Neural cell (in vitro differentiated cells): Measurements from ENCODE around the gene GFAP. TPM values are rescaled to one million over a fixed set of nuclear protein-coding genes. Genes with fewer than 3 reads are reported as not detected.

Source experiments
- H2AFZ ChIP-seq: fragments of 200-600, 300-800 bp; sonication (generic), shearing (Covaris generic); 2 replicates; pipeline ENCODE4 v1.6.0; 2014; ENCODE audit warnings: low read depth, mild to moderate bottlenecking, antibody characterized with exemption, low read length, moderate library complexity
- H3F3A ChIP-seq: fragments of 200-600 bp; shearing (Covaris generic); 2 replicates; pipeline ENCODE4 v1.6.1; 2016; ENCODE audit warnings: mild to moderate bottlenecking, moderate library complexity, mixed read lengths, antibody characterized with exemption, low read length; ENCODE audit not compliant: insufficient read depth, poor library complexity, severe bottlenecking
- H3K27ac ChIP-seq: fragments of 200-600, 300-800 bp; sonication (generic), shearing (Covaris generic); 2 replicates; pipeline ENCODE4 v1.5.1; 2014; ENCODE audit warnings: mild to moderate bottlenecking, low read length, moderate library complexity
- H3K27me3 ChIP-seq: fragments of 300-800, 200-600 bp; sonication (generic), shearing (Covaris generic); 2 replicates; pipeline ENCODE4 v1.6.0; 2014; ENCODE audit warnings: mild to moderate bottlenecking, low read depth, low read length, moderate library complexity; ENCODE audit not compliant: insufficient read depth
- H3K36me3 ChIP-seq: fragments of 300-800, 200-600 bp; sonication (generic), shearing (Covaris generic); 2 replicates; pipeline ENCODE4 v1.5.1; 2014; ENCODE audit warnings: mild to moderate bottlenecking, antibody characterized with exemption, low read length, moderate library complexity; ENCODE audit not compliant: insufficient read depth
- H3K4me2 ChIP-seq: fragments of 300-800, 200-600 bp; sonication (generic), shearing (Covaris generic); 2 replicates; pipeline ENCODE4 v1.6.0; 2014; ENCODE audit warnings: mild to moderate bottlenecking, low read length
- H3K4me3 ChIP-seq: fragments of 300-800, 200-600 bp; sonication (generic), shearing (Covaris generic); 2 replicates; pipeline ENCODE4 v1.5.1; 2014; ENCODE audit warnings: mild to moderate bottlenecking, low read length, moderate library complexity
- H3K79me2 ChIP-seq: fragments of 200-600 bp; shearing (Covaris generic); replicated peaks from 2 replicates; pipeline ENCODE4 v1.6.0; 2014; ENCODE audit warnings: mild to moderate bottlenecking, low read length, moderate library complexity; ENCODE audit not compliant: insufficient read depth
- H3K9ac ChIP-seq: fragments of 300-800, 200-600 bp; sonication (generic), shearing (Covaris generic); 2 replicates; pipeline ENCODE4 v1.6.1; 2016; ENCODE audit warnings: mild to moderate bottlenecking, low read length, mixed read lengths
- H3K9me2 ChIP-seq: fragments of 200-600 bp; shearing (Covaris generic); 2 replicates; pipeline ENCODE4 v1.6.1; 2016; ENCODE audit warnings: mild to moderate bottlenecking, low read length, mixed read lengths; ENCODE audit not compliant: insufficient read depth
- H3K9me3 ChIP-seq: fragments of 200-600, 300-800 bp; sonication (generic), shearing (Covaris generic); 2 replicates; pipeline ENCODE4 v1.6.1; 2016; ENCODE audit warnings: mild to moderate bottlenecking, mixed run types, low read length, moderate library complexity, mixed read lengths
- H4K20me1 ChIP-seq: fragments of 200-600 bp; shearing (Covaris generic); 2 replicates; pipeline ENCODE4 v1.6.1; 2016; ENCODE audit warnings: mild to moderate bottlenecking, mixed run types; ENCODE audit not compliant: insufficient read depth
- EP300 ChIP-seq: fragments of 450-650 bp; conservative IDR thresholded peaks from 2 replicates; pipeline ENCODE4 v1.6.1; 2014; ENCODE audit warnings: antibody characterized with exemption, mild to moderate bottlenecking, moderate library complexity; ENCODE audit not compliant: poor library complexity, severe bottlenecking
- EZH2 ChIP-seq: fragments of 200-600, 300-800 bp; shearing (Covaris generic), sonication (generic); IDR thresholded peaks from 2 replicates; pipeline ENCODE4 v1.6.1; 2014; ENCODE audit warnings: antibody characterized with exemption, low read length, borderline replicate concordance, mild to moderate bottlenecking; ENCODE audit not compliant: insufficient read depth, poor library complexity, severe bottlenecking
- MXI1 ChIP-seq: fragments of 450-650 bp; conservative IDR thresholded peaks from 2 replicates; pipeline ENCODE4 v1.6.1; 2014; ENCODE audit warnings: antibody characterized with exemption, mild to moderate bottlenecking; ENCODE audit not compliant: poor library complexity, severe bottlenecking
- POLR2AphosphoS5 ChIP-seq: IDR thresholded peaks from 2 replicates; pipeline ENCODE4 v1.6.1; 2012
- RAD21 ChIP-seq: fragments of 450-650 bp; conservative IDR thresholded peaks from 2 replicates; pipeline ENCODE4 v1.6.1; 2014; ENCODE audit warnings: antibody characterized with exemption, mild to moderate bottlenecking, moderate library complexity
- SMC3 ChIP-seq: fragments of 450-650 bp; conservative IDR thresholded peaks from 2 replicates; pipeline ENCODE4 v1.6.1; 2014; ENCODE audit warnings: antibody characterized with exemption, mild to moderate bottlenecking, moderate library complexity; ENCODE audit not compliant: poor library complexity
- TAF1 ChIP-seq: IDR thresholded peaks from 2 replicates; pipeline ENCODE4 v1.6.1; 2012; ENCODE audit warnings: low read depth
- polyA plus RNA-seq: library from polyadenylated mRNA; depleted of rRNA; stranded (reverse); fragments of >200 nt; gene quantifications from 2 replicates; pipeline ENCODE4 v1.2.3, GENCODE V29; 2014
- TF ChIP-seq, protein P1 (sequence below): IDR thresholded peaks from 2 replicates; pipeline ENCODE4 v1.6.1; 2012; ENCODE audit warnings: borderline replicate concordance
- TF ChIP-seq, protein P2 (sequence below): fragments of 450-650 bp; IDR thresholded peaks from 2 replicates; pipeline ENCODE4 v1.5.1; 2014; ENCODE audit warnings: antibody characterized with exemption, mild to moderate bottlenecking, moderate library complexity; ENCODE audit not compliant: poor library complexity, severe bottlenecking

Gene GFAP
- polyA plus RNA-seq, 1 donor from 2014 or later: not detected

GRCh38 chr17:44956998-44957981 is 42.0 kb upstream of the GFAP start:
- Histone ChIP-seq H4K20me1 (no peaks in the 10 kb centered on the region), H3K36me3 (no peaks in the 10 kb centered on the region), H3K4me3 (no peak overlapping the region), H2AFZ (no peak overlapping the region), H3K9ac (no peak overlapping the region), H3K9me2 (no peaks in the 10 kb centered on the region), H3F3A (no peaks in the 10 kb centered on the region), H3K79me2 (no peaks in the 10 kb centered on the region), H3K4me2 (no peak overlapping the region), H3K9me3 (no peaks in the 10 kb centered on the region), H3K27ac (no peak overlapping the region), H3K27me3 (no peaks in the 10 kb centered on the region)
- TF ChIP-seq EP300 (no peak), SMC3 (no peak), EZH2 (no peak), POLR2AphosphoS5 (no peak), TAF1 (no peak)

GRCh38 chr17:44955674-44956425 is 40.5 kb upstream of the GFAP start:
- H3K27ac ChIP-seq: no peak overlapping the region
- H3K79me2 ChIP-seq: no peaks in the 10 kb centered on the region
- no peaks in the 10 kb centered on the region for H4K20me1 ChIP-seq
- no peaks in the 10 kb centered on the region for H3K9me3 ChIP-seq
- no peak overlapping the region for H3K9ac ChIP-seq
- no peaks in the 10 kb centered on the region for H3F3A ChIP-seq
- TF ChIP-seq, protein P1, sequence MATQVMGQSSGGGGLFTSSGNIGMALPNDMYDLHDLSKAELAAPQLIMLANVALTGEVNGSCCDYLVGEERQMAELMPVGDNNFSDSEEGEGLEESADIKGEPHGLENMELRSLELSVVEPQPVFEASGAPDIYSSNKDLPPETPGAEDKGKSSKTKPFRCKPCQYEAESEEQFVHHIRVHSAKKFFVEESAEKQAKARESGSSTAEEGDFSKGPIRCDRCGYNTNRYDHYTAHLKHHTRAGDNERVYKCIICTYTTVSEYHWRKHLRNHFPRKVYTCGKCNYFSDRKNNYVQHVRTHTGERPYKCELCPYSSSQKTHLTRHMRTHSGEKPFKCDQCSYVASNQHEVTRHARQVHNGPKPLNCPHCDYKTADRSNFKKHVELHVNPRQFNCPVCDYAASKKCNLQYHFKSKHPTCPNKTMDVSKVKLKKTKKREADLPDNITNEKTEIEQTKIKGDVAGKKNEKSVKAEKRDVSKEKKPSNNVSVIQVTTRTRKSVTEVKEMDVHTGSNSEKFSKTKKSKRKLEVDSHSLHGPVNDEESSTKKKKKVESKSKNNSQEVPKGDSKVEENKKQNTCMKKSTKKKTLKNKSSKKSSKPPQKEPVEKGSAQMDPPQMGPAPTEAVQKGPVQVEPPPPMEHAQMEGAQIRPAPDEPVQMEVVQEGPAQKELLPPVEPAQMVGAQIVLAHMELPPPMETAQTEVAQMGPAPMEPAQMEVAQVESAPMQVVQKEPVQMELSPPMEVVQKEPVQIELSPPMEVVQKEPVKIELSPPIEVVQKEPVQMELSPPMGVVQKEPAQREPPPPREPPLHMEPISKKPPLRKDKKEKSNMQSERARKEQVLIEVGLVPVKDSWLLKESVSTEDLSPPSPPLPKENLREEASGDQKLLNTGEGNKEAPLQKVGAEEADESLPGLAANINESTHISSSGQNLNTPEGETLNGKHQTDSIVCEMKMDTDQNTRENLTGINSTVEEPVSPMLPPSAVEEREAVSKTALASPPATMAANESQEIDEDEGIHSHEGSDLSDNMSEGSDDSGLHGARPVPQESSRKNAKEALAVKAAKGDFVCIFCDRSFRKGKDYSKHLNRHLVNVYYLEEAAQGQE: no peak
- TF ChIP-seq, protein P2, sequence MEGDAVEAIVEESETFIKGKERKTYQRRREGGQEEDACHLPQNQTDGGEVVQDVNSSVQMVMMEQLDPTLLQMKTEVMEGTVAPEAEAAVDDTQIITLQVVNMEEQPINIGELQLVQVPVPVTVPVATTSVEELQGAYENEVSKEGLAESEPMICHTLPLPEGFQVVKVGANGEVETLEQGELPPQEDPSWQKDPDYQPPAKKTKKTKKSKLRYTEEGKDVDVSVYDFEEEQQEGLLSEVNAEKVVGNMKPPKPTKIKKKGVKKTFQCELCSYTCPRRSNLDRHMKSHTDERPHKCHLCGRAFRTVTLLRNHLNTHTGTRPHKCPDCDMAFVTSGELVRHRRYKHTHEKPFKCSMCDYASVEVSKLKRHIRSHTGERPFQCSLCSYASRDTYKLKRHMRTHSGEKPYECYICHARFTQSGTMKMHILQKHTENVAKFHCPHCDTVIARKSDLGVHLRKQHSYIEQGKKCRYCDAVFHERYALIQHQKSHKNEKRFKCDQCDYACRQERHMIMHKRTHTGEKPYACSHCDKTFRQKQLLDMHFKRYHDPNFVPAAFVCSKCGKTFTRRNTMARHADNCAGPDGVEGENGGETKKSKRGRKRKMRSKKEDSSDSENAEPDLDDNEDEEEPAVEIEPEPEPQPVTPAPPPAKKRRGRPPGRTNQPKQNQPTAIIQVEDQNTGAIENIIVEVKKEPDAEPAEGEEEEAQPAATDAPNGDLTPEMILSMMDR: no peak
- TF ChIP-seq TAF1: no peak
- no peak for TF ChIP-seq EZH2
- TF ChIP-seq EP300: no peak
- no peak for TF ChIP-seq MXI1
- TF ChIP-seq RAD21: no peak
- TF ChIP-seq POLR2AphosphoS5: no peak
- TF ChIP-seq SMC3: no peak
- no peak overlapping the region for H3K4me2 ChIP-seq
- no peaks in the 10 kb centered on the region for H3K27me3 ChIP-seq
- H3K4me3 ChIP-seq: no peak overlapping the region
- no peaks in the 10 kb centered on the region for H3K36me3 ChIP-seq
- no peaks in the 10 kb centered on the region for H3K9me2 ChIP-seq
- no peak overlapping the region for H2AFZ ChIP-seq
